GM12892 (cell line): ENCODE results near the gene NEK9.

Experiments used
- POLR2A ChIP-seq: IDR thresholded peaks from 2 replicates; pipeline ENCODE4 v1.6.1; 2011; ENCODE audit warnings: low read depth, low read length, control low read depth
- POLR2AphosphoS5 ChIP-seq: IDR thresholded peaks from 2 replicates; pipeline ENCODE4 v1.6.1; 2011; ENCODE audit warnings: low read depth, low read length, control low read depth
- TAF1 ChIP-seq: IDR thresholded peaks from 2 replicates; pipeline ENCODE4 v1.6.1; 2011; ENCODE audit warnings: low read depth, mild to moderate bottlenecking, control low read depth, low read length, borderline replicate concordance

- TF ChIP-seq POLR2AphosphoS5 (no peak), POLR2A (no peak), TAF1 (no peak)
Measured at GRCh38 chr14:75051556-75051899, 75.3 kb downstream of the NEK9 start.
